Measurements from ENCODE around the gene OMP. TPM values are rescaled to one million over a fixed set of nuclear protein-coding genes. Genes with fewer than 3 reads are reported as not detected.
A peak's percentile ranks its signal among the peaks of the same experiment; 100 is the strongest.

The OMP gene
- total and polyA plus RNA-seq, 3 experiments from 2014 or later = not detected

- POLR2A ChIA-PET = no interaction called here
- no peaks in the 10 kb centered on the region for H3K9me3 Mint-ChIP-seq
- DNase-seq = no peak
- no peaks in the 10 kb centered on the region for H3K36me3 Mint-ChIP-seq
- H3K4me1 Mint-ChIP-seq = peaks cover 12 to 28% (median 17%) of the 10 kb centered on the region in 3 donors
- no peak overlapping the region for H3K4me3 Mint-ChIP-seq
- no peak overlapping the region for H3K4me3 ChIP-seq (ENCODE audit: low read length)
- CTCF ChIA-PET = no interaction called here
- no peaks in the 10 kb centered on the region for H3K9me3 ChIP-seq (ENCODE audit: low read length)
- no peak overlapping the region for H3K27ac ChIP-seq (ENCODE audit: low read depth, low read length)
- H3K27me3 Mint-ChIP-seq = peaks cover 5 to 14% of the 10 kb centered on the region in 2 donors
- H3K4me1 ChIP-seq (ENCODE audit: insufficient read depth, low read length) = peaks cover 5% of the 10 kb centered on the region
- no peaks in the 10 kb centered on the region for H3K36me3 ChIP-seq (ENCODE audit: insufficient read depth, low read length)
- H3K27ac Mint-ChIP-seq = no peak overlapping the region
- no peaks in the 10 kb centered on the region for H3K27me3 ChIP-seq (ENCODE audit: insufficient read depth, low read length, poor library complexity, severe bottlenecking)
These were observed 35.5 kb downstream of the OMP start for GRCh38 chr11:77138106-77138649.

- no peaks in the 10 kb centered on the region for H3K9me3 ChIP-seq (ENCODE audit: low read length)
- Mint-ChIP-seq H3K9me3 (no peaks in the 10 kb centered on the region), H3K27ac (no peak overlapping the region), H3K27me3 (peaks cover 5 to 14% of the 10 kb centered on the region in 2 donors), H3K36me3 (no peaks in the 10 kb centered on the region), H3K4me1 (peaks cover 16 to 33% (median 26%) of the 10 kb centered on the region in 3 donors), H3K4me3 (peak overlapping the region in 1 of 7 donors; percentile 32)
- H3K27me3 ChIP-seq (ENCODE audit: insufficient read depth, low read length, poor library complexity, severe bottlenecking) = no peaks in the 10 kb centered on the region
- ChIA-PET POLR2A (no interaction called here), CTCF (no interaction called here)
- DNase-seq = no peak
- no peaks in the 10 kb centered on the region for H3K36me3 ChIP-seq (ENCODE audit: insufficient read depth, low read length)
- H3K4me3 ChIP-seq (ENCODE audit: low read length) = no peak overlapping the region
- H3K27ac ChIP-seq (ENCODE audit: low read depth, low read length) = no peak overlapping the region
- peaks cover 5% of the 10 kb centered on the region for H3K4me1 ChIP-seq (ENCODE audit: insufficient read depth, low read length)
These were observed 36.6 kb downstream of the OMP start for GRCh38 chr11:77139201-77139600.

- H3K9me3 Mint-ChIP-seq = no peaks in the 10 kb centered on the region
- H3K36me3 ChIP-seq (ENCODE audit: insufficient read depth, low read length) = no peaks in the 10 kb centered on the region
- H3K36me3 Mint-ChIP-seq = no peaks in the 10 kb centered on the region
- H3K4me1 ChIP-seq (ENCODE audit: insufficient read depth, low read length) = peaks cover 5% of the 10 kb centered on the region
- H3K27me3 Mint-ChIP-seq = peaks cover 5 to 14% of the 10 kb centered on the region in 2 donors
- H3K4me1 Mint-ChIP-seq = peaks cover 16 to 33% (median 26%) of the 10 kb centered on the region in 3 donors
- no peak overlapping the region for H3K27ac ChIP-seq (ENCODE audit: low read depth, low read length)
- no peaks in the 10 kb centered on the region for H3K27me3 ChIP-seq (ENCODE audit: insufficient read depth, low read length, poor library complexity, severe bottlenecking)
- CTCF ChIA-PET = interaction anchor here (2.2 kb wide), 1 partner anchor 13 kb away, joined by 9 read pairs; the partner anchor contains the start of gene MYO7A
- POLR2A ChIA-PET = no interaction called here
- no peaks in the 10 kb centered on the region for H3K9me3 ChIP-seq (ENCODE audit: low read length)
- no peak for DNase-seq
- H3K4me3 ChIP-seq (ENCODE audit: low read length) = no peak overlapping the region
- H3K4me3 Mint-ChIP-seq = no peak overlapping the region
- peak overlapping the region in 1 of 8 donors; percentile 23 for H3K27ac Mint-ChIP-seq
These were observed 37.7 kb downstream of the OMP start for GRCh38 chr11:77140231-77140851.

- no peak for DNase-seq
- H3K4me3 Mint-ChIP-seq = no peak overlapping the region
- H3K4me1 ChIP-seq (ENCODE audit: insufficient read depth, low read length) = peaks cover 5% of the 10 kb centered on the region
- H3K9me3 Mint-ChIP-seq = no peaks in the 10 kb centered on the region
- H3K27ac Mint-ChIP-seq = peak overlapping the region in 2 of 8 donors; percentile 23 to 82
- peaks cover 5 to 14% of the 10 kb centered on the region in 2 donors for H3K27me3 Mint-ChIP-seq
- no peak overlapping the region for H3K27ac ChIP-seq (ENCODE audit: low read depth, low read length)
- H3K27me3 ChIP-seq (ENCODE audit: insufficient read depth, low read length, poor library complexity, severe bottlenecking) = no peaks in the 10 kb centered on the region
- peaks cover 16 to 29% (median 26%) of the 10 kb centered on the region in 3 donors for H3K4me1 Mint-ChIP-seq
- ChIA-PET POLR2A (no interaction called here), CTCF (interaction anchor here (2.2 kb wide), 1 partner anchor 14 kb away, joined by 9 read pairs; the partner anchor contains the start of gene MYO7A)
- H3K36me3 Mint-ChIP-seq = no peaks in the 10 kb centered on the region
- no peaks in the 10 kb centered on the region for H3K36me3 ChIP-seq (ENCODE audit: insufficient read depth, low read length)
- no peaks in the 10 kb centered on the region for H3K9me3 ChIP-seq (ENCODE audit: low read length)
- no peak overlapping the region for H3K4me3 ChIP-seq (ENCODE audit: low read length)
These were observed 38.4 kb downstream of the OMP start for GRCh38 chr11:77141034-77141433.

GRCh38 chr11:77141475-77141874 is 38.8 kb downstream of the OMP start:
- Mint-ChIP-seq H3K4me1 (peaks cover 16 to 26% (median 26%) of the 10 kb centered on the region in 3 donors), H3K27me3 (peaks cover 5 to 14% of the 10 kb centered on the region in 2 donors), H3K27ac (no peak overlapping the region), H3K9me3 (no peaks in the 10 kb centered on the region), H3K4me3 (no peak overlapping the region), H3K36me3 (no peaks in the 10 kb centered on the region)
- Histone ChIP-seq H3K36me3 (ENCODE audit: insufficient read depth, low read length) (no peaks in the 10 kb centered on the region), H3K4me1 (ENCODE audit: insufficient read depth, low read length) (peaks cover 5% of the 10 kb centered on the region), H3K27ac (ENCODE audit: low read depth, low read length) (no peak overlapping the region), H3K27me3 (ENCODE audit: insufficient read depth, low read length, poor library complexity, severe bottlenecking) (no peaks in the 10 kb centered on the region), H3K4me3 (ENCODE audit: low read length) (no peak overlapping the region), H3K9me3 (ENCODE audit: low read length) (no peaks in the 10 kb centered on the region)
- ChIA-PET CTCF (interaction anchor here (2.2 kb wide), 1 partner anchor 14 kb away, joined by 9 read pairs; the partner anchor contains the start of gene MYO7A), POLR2A (no interaction called here)
- no peak for DNase-seq

- H3K27ac Mint-ChIP-seq = peak overlapping the region in 5 of 8 donors; percentile 1 to 78 (median 39)
- Histone ChIP-seq H3K9me3 (ENCODE audit: low read length) (no peaks in the 10 kb centered on the region), H3K27ac (ENCODE audit: low read depth, low read length) (no peak overlapping the region), H3K4me3 (ENCODE audit: low read length) (no peak overlapping the region), H3K36me3 (ENCODE audit: insufficient read depth, low read length) (no peaks in the 10 kb centered on the region), H3K4me1 (ENCODE audit: insufficient read depth, low read length) (peaks cover 5% of the 10 kb centered on the region), H3K27me3 (ENCODE audit: insufficient read depth, low read length, poor library complexity, severe bottlenecking) (no peaks in the 10 kb centered on the region)
- peak overlapping the region in 2 of 7 donors; percentile 8 to 40 for H3K4me3 Mint-ChIP-seq
- H3K36me3 Mint-ChIP-seq = no peaks in the 10 kb centered on the region
- ChIA-PET CTCF (interaction anchor here (1.9 to 2.2 kb wide), 2 partner anchors 15 kb away, joined by 7 to 9 read pairs; partner anchors contain the start of gene MYO7A), POLR2A (no interaction called here)
- H3K9me3 Mint-ChIP-seq = no peaks in the 10 kb centered on the region
- H3K4me1 Mint-ChIP-seq = peaks cover 16 to 32% (median 26%) of the 10 kb centered on the region in 3 donors
- peak in 2 of 5 donors; percentile 33 to 57 for DNase-seq
- peaks cover 5 to 7% of the 10 kb centered on the region in 2 donors for H3K27me3 Mint-ChIP-seq
These were observed 39.7 kb downstream of the OMP start for GRCh38 chr11:77142091-77142975.

- peaks cover 5 to 6% of the 10 kb centered on the region in 2 donors for H3K27me3 Mint-ChIP-seq
- no peaks in the 10 kb centered on the region for H3K9me3 Mint-ChIP-seq
- peaks cover 5% of the 10 kb centered on the region for H3K4me1 ChIP-seq (ENCODE audit: insufficient read depth, low read length)
- no peak for DNase-seq
- H3K36me3 ChIP-seq (ENCODE audit: insufficient read depth, low read length) = no peaks in the 10 kb centered on the region
- ChIA-PET POLR2A (no interaction called here), CTCF (interaction anchor here (1.9 kb wide), 1 partner anchor 16 kb away, joined by 7 read pairs; no protein-coding TSS in a partner anchor)
- H3K27ac ChIP-seq (ENCODE audit: low read depth, low read length) = no peak overlapping the region
- H3K4me1 Mint-ChIP-seq = peaks cover 26 to 43% (median 38%) of the 10 kb centered on the region in 3 donors
- H3K9me3 ChIP-seq (ENCODE audit: low read length) = no peaks in the 10 kb centered on the region
- no peak overlapping the region for H3K4me3 ChIP-seq (ENCODE audit: low read length)
- no peak overlapping the region for H3K4me3 Mint-ChIP-seq
- H3K27me3 ChIP-seq (ENCODE audit: insufficient read depth, low read length, poor library complexity, severe bottlenecking) = no peaks in the 10 kb centered on the region
- H3K27ac Mint-ChIP-seq = peak overlapping the region in 2 of 8 donors; percentile 58 to 72
- no peaks in the 10 kb centered on the region for H3K36me3 Mint-ChIP-seq
These were observed 40.9 kb downstream of the OMP start for GRCh38 chr11:77143405-77144020.

All from CD8-positive, alpha-beta memory T cell (primary cell).